GM06990 (cell line): Measurements from ENCODE around the gene SDHAF2.

Source experiments
- DNase-seq: peaks from one replicate; pipeline ENCODE4 v3.0.0-alpha.2; 2011; ENCODE audit not compliant: insufficient read length; ENCODE audit errors: extremely low read depth
- H3K27me3 ChIP-seq: replicated peaks from 2 replicates; pipeline ENCODE4 v1.6.0; 2011; ENCODE audit warnings: low read length; ENCODE audit not compliant: control insufficient read depth, insufficient read depth
- H3K36me3 ChIP-seq: 2 replicates; pipeline ENCODE4 v1.5.1; 2011; ENCODE audit warnings: low read length; ENCODE audit not compliant: control insufficient read depth, insufficient read depth
- H3K4me3 ChIP-seq: replicated peaks from 2 replicates; pipeline ENCODE4 v1.5.1; 2011; ENCODE audit warnings: low read depth, mild to moderate bottlenecking, control low read depth, low read length
- CTCF ChIP-seq: IDR thresholded peaks from 2 replicates; pipeline ENCODE4 v1.5.1; 2011; ENCODE audit warnings: low read length, control low read depth, mild to moderate bottlenecking, inconsistent platforms; ENCODE audit not compliant: insufficient read depth, poor library complexity, severe bottlenecking

SDHAF2 gene

GRCh38 chr11:61486779-61487178, 56.9 kb downstream of the SDHAF2 start:
- Histone ChIP-seq H3K36me3 (no peaks in the 10 kb centered on the region), H3K27me3 (no peaks in the 10 kb centered on the region), H3K4me3 (no peak overlapping the region)
- DNase-seq = no peak
- no peak for TF ChIP-seq CTCF

GRCh38 chr11:61487342-61488025, 57.6 kb downstream of the SDHAF2 start:
- no peak overlapping the region for H3K4me3 ChIP-seq
- H3K36me3 ChIP-seq = no peaks in the 10 kb centered on the region
- TF ChIP-seq CTCF = no peak
- H3K27me3 ChIP-seq = no peaks in the 10 kb centered on the region
- no peak for DNase-seq

GRCh38 chr11:61488651-61489291, 58.8 kb downstream of the SDHAF2 start:
- H3K4me3 ChIP-seq = no peak overlapping the region
- no peak for TF ChIP-seq CTCF
- no peaks in the 10 kb centered on the region for H3K27me3 ChIP-seq
- H3K36me3 ChIP-seq = no peaks in the 10 kb centered on the region
- DNase-seq = no peak

- Histone ChIP-seq H3K27me3 (no peaks in the 10 kb centered on the region), H3K36me3 (no peaks in the 10 kb centered on the region), H3K4me3 (no peak overlapping the region)
- DNase-seq = no peak
- no peak for TF ChIP-seq CTCF
These were observed 60.2 kb downstream of the SDHAF2 start for GRCh38 chr11:61489833-61490721.

- Histone ChIP-seq H3K27me3 (no peaks in the 10 kb centered on the region), H3K4me3 (no peak overlapping the region), H3K36me3 (no peaks in the 10 kb centered on the region)
- TF ChIP-seq CTCF = no peak
- no peak for DNase-seq
These were observed 61.9 kb downstream of the SDHAF2 start for GRCh38 chr11:61491736-61492395.
